Posterior cingulate gyrus (tissue), 11 donors: ENCODE data around the gene PLCL2.
A peak's percentile ranks its signal among the peaks of the same experiment; 100 is the strongest.

Experiments used
- DNase-seq, 10 donors: peaks; one replicate each; pipeline versions ENCODE4 v3.0.0 to v3.0.0-alpha.2; 2020 to 2021; ENCODE audit warnings: mixed read lengths in 3 of 10
- intact Hi-C: fragments of 100-400 bp; cut with DNase I; formaldehyde crosslinking; loops from one replicate; pipeline ENCODE4 v1.15.1; 2023

Gene PLCL2

DNA sequence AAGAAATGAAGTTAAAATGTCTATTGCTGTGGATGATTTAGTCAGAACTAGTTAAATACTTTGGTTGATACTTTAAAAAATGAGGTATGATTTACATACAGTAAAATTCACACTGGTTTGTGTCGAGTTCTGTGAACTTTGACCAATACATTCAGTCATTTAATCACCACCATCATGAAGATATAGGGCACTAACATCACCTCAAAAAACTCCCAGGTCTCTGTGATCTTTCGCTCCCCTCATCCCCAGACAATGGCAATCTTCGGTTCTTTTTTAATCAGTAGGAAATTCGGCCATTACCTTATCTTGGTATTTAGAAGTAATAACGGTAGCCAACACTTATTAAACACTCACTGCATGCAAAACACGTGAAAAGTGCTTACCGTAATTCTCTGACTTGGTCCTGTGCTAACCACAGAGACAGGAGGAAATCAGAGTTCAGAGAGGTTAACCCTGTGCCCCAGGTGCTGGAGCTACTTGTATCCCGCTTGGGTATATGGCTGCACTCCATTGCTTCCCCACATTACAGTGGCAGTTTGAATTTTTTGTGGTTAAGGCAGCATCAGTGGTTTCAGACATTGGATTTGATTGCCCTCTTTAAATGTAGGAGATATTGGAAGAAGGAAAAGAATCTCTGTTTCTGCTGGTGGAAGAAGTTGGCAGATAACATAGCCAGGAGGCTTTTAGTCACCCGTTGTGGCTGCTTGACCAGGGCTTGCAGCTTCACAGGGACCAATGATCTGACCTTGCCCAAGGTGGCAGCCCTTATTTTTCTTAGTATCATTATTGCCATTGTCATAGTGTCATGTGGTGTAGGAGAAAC, 4.2 kb downstream of the PLCL2 start:
- no peak for DNase-seq
- intact Hi-C loops: loop anchor here (10.0 kb wide), 2 partner anchors 146 to 284 kb away; partner anchors contain the start of gene DAZL

DNA sequence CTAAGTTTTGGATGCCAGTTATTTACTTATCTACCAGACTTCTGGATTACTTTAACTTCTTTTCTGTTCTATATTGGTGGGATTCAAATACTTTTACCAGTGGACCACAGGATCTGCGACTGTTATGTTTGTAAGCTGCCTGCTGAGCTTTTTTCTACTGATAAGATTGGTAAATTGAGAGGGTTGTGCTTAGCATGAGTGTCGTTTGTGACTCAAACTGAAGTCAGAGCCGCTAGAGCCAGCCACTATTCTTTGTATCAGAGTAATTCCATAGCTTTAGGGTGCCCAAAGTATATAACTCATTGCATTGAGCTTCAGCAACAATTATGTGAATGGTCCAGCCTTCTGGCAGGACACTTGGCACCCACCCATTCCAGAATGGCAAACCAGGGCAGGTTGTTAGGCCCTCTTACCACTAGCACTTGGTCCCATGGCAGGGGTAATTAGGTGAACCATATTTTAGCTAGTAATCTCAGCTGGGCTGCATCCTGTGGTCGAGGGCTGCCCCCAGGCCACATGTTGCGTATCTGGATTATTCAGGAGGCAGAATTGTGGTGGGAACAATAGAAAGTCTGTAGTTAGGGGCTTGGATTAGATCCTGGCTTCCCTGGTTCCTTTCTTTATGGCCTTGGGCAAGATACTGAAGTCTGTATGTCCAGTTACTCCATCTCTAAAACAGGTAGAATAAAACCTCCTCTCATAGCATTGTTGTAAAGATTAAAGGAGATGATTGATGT, 6.0 kb downstream of the PLCL2 start:
- intact Hi-C loops: no loop called here

DNA sequence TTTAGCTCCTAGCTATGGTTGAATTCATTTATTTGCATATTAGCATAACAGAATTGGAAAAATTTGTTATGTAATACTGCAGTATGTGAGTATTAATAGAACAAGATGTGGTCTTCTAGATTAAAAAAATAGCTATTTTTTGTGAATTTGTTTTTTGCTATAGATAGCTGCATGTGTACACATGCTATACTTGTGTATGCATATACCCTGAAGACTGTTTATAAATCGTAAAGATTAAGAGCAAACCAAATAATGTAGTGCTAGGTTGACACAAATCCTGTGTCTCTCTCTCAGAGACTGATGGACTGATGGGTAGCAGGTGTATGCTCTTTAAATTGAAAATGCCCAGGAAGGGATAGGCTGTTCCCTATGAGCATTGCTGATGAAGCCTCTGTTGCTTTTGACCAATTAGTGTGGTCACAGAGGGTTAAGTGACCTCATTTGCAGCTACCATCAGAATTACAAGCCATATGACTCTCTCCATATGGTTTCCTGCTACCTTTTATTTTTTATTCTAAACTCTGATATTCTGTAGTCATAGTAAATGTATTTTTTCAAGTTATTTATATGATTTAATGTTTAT, 9.0 kb downstream of the PLCL2 start:
- DNase-seq: no peak
- intact Hi-C loops: no loop called here

More for the DNA sequence above, 6.0 kb downstream of the PLCL2 start:
- no peak for DNase-seq

DNA sequence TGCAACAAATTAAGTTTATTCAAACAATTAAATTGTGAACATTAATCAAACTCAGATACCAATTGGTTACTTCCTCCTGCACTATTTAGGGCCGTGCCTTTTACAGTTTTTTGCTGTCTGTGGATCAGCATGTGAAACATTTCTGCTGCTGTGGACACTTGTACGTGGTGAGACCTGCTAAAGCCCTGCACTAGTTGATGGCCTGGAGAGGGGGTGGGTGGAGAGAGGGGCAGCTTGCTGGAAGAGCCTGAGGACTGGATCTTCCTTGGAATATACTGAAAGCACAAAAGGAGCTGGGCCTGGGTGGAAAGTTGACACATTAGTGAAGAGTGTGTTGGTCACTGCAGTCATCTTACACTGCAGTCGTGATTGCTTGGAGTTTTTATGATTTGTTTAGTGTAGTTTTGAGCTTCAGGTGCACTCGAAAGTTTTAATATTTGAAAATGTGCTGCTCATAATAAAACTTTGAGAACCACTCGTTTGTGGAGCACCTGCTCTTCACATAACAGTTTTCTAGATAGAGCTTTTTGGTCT, 11.4 kb downstream of the PLCL2 start:
- intact Hi-C loops: no loop called here
- no peak for DNase-seq

DNA sequence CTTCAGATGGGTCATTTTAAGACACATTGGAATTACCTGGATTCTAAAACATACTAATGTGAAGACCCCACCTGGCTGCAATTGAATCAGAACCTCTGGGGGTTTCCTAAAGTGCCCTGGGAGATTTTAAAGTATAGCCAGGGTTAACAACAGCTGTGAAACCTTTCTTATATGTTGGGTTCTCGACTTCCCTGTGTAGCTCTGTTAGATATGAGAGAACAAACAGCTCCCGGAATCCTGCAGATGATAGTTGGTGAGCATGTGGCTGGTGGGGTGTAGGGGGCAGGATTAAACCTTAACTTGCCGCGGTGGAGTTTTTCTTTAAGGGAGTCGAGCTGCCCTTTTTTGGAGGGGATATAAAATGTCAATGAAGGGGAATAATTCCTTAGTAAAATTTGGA, 12.1 kb downstream of the PLCL2 start:
- intact Hi-C loops: no loop called here
- no peak for DNase-seq

DNA sequence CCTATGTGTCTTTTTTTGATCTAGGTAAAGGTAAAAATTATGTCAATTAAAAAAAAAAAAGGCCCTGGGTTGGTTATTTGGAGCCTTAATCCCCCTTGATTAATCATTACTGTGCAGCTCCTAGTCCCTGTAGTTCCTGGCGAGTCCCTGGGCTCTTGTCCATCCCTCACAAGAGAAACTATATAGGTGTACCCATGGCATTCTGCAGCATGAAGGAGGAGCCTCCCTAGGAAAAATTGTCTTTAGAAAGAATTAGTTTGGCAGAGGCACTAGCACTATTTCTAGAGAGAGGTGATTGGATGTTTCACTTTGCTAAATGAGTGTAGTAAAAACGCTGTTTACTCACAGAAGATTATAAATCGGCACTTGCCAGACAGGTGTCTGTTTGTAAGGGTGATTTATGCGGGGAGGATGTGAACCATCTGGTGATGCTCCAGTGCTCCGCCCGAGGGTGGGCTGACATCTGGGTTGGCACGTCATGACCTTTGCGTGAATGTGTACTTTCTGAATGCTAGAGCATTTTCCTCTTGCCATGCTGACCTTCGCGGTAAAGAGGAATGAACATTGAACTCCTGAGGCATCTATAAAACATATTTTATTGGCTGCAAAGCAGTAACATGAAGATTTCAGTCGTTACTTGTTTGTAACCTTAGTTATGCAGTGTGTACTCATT, 12.6 kb downstream of the PLCL2 start:
- no peak for DNase-seq
- intact Hi-C loops: no loop called here

DNA sequence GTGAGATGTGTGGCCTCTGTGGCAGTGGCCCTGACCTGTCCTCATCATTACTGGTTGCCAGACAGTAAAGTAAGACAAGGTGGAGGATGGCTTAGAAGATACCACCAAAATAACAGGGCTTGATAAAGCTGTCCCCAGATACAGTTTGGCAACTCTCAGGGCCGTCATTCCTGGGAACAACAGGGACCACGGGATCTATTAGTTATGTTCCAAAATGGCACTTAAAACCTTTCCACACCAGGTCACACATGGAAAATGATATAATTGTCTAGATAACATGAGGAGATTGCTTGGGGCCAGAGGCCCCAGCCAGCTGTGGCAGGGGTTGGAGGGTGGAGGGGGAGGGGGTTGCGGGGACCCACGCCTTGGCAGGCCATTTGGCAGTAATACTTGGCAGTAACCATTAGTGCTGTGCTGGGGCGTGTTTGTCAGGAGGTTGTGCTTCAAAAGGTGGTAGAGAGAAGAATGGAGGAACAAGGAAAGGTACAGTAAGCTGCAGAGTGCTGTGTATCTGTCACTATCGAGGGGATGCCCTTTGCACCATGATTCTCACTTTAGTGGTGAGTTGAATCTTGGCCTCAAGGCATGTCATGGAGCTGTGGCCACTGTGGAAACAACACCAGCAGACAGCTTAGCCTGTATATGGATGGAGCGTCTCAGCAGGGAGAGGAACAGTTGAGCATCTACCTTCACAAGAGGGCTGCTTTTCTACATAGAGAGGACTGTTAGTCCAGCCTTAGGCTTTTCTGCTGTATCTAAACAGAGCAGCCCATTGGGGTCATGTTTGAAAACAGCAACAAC, 14.0 kb downstream of the PLCL2 start:
- DNase-seq: no peak
- intact Hi-C loops: no loop called here

DNA sequence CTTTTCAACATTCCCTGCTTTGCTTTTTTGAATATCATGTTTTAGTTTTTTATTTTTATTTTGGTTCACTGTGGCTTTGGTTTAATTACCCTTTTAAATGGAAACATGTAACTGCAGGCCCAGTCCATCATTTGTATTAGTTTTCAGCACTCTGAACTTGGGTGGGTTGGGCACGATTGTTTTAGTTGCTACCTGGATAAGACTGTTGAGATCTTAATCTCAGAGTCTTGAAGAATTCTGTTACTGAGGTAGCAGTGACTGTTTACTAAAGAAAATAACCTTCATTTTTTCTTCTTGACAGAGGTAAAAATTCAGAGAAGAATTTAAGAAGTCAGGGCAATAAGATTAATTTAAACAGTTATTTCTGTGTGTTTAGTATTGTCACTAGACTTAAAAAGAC, 15.2 kb downstream of the PLCL2 start:
- intact Hi-C loops: no loop called here
- no peak for DNase-seq

DNA sequence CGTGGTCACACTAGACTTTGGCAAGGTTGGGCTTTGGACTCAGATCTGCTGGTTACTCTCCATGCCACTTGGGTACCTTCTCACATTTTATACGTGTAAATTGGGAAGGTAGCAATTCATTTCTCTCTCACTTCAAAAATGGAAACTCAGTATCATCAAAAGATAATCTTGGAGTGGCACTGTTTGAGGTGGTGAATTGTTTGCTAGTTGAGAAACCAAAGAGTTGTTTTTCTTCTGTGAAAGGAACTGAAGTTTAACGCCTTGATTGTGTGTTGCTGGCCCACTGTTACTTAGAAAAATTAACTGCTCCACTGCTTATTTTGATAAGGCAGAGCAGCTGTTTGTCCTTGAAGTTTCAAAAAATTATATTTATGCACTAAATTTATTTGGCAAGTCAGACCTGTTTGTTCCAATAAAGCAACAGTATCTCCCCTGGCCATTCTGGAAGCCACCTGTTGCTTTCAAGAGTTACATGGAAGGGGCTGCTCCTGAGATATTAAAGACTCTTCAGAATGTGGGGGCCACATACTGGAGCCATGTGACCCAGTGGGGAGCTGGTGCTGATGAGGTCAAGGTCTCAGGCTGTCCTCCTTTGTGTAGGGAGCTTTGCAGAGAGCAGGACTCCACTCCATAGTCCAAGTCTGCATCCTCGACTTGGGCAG, 16.2 kb downstream of the PLCL2 start:
- no peak for DNase-seq
- intact Hi-C loops: no loop called here

DNA sequence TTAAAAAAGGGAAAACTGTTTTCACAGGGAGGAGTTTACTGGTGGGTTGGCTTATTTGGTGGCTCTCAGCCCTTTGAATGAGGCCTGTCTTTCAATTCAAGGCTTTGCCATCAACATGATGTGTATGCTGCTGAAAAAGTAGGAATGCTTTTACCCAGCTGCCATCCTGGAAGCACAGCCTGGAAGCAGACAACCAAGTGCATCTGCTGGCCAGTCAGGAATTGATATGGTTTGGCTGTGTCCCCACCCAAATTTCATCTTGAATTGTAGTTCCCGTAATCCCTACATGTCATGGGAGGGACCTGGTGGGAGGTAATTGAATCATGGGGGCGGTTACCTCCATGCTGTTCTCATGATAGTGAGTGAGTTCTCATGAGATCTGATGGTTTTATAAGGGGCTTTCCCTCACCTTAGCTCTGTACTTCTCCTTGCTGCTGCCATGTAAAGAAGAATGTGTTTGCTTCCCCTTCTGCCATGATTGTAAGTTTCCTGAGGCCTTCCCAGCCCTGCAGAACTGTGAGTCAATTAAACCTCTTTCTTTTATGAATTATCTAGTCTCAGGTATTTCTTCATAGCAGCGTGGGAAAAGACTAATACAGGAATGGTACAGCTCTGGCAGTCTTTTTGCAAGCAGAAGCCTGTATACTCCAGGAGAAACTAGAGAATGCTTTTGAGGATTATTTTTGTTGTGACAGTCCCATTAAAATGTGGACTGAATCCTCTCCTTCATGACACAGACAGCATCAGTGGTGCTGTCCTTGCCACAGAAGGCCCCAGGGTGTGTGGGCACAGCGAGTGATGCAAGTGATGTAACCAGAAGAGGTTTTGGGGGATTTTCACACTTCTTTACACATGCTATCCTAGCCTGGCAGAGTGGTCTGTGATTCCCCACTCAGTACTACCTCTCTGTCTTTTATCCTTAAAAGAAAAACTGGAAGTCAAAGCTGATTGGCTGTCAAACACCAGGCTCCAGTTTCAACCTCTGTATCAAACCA, 20.0 kb downstream of the PLCL2 start:
- intact Hi-C loops: no loop called here
- peak in 1 of 10 donors; percentile 82 for DNase-seq

DNA sequence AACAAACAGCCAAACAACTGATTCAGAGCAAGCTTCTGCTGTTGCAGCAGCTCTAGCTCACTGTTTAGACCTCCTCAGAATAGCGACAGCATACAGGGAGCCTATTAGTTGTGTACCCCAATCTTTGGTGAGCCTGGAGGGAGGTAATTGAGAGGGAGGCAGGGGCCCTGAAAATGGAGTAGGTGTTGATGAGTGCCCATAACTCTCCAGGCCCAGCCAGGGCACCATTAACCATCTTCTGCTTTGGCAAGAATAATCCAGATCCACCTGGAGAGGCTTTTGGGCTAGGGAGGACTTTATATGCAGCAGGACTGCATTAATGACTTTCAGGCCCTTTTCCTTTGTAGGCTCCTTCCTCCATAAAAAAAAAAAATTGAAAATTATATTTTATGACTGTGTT, 20.9 kb downstream of the PLCL2 start:
- intact Hi-C loops: no loop called here
- DNase-seq: no peak

DNA sequence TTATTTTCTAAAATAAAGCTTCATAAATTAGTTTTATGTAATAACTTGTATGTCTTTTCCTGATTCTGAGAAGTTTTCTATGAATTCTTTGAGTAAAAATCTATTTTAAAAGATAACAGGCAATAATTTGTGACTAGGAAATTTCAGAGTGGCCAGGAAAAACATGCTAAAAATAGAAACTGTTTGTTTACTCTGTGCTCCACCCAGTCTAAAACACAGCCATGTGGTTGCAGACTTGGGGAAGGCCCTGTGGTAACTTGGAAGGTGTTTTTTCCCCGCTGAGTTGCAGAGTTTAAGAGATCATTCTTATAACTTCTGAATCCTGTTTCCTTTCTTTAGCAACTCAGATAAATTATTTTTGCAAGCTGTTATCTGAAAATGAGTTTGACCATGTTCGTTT, 21.9 kb downstream of the PLCL2 start:
- no peak for DNase-seq
- intact Hi-C loops: no loop called here

DNA sequence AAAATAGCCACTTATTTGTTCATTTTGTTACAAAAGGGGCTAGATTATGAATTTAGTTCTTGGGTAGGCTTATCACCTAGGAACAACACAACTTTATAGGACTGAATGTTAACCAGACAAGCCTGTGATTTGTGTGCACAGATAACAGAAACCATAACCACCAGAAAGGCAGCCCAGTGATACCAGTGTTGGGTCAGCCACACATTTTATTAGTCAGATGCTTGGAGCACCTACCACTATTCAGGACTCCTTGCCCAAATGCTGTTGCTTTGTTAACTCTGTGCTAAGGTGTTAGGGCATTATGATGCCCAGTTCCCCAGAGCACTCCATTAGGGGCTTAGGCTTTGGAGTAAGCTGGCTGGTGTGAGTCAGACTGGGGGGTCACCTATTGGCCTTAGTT, 22.5 kb downstream of the PLCL2 start:
- DNase-seq: no peak
- intact Hi-C loops: no loop called here

DNA sequence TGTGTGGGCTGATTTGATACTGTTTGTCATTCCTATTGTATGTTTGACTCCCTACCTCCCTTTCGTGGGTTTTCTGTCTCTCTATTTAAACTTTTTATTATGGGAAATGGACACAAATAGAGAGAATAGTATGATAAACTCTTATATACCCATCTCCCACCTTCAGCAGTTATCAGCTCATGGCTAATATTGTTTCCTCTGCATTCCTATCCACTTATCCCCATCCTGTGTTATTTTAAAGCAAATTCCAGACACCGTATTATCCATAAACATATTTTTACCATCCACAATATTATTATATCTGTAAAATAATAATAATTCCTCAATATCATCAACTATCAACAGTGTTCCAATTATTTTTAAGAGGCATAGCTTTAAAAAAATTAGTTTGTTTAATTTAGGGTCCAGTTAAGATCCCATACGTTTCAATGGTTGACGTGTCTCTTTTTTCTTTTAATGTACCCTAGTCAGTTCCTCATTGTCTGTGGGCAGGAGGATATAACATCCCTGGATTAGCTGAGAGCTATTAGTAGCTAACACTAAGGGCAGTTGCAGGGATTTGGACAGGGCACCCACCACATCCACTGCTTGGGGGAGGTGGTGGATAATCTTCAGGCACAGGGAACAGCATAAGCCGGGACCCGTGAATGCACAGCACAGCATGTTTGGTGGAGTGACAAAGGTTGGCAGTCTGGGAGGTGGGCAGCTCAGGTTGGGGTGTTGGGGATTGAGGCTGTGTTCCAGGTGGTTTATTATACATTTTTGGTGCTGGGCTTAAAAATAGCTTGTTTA, 23.5 kb downstream of the PLCL2 start:
- intact Hi-C loops: no loop called here
- peak in 1 of 10 donors; percentile 68 for DNase-seq

DNA sequence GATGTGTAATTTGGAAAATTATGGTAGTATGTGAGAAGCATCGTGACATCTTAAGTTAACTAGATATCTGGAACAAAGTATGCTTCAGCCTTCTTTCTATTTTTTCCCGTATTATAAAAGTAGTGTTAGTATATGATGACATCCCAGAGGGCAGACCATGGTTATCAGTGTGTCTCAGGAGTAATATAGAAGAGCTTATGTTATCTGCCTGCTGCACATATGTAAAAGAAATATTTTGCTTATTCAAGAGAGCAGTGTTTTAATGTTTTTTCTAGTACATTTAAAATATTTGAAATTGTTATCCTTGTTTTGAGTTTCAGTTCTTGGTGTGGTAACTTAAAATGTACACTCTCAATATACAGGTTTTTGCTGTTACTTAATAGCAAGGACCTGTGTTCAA, 24.1 kb downstream of the PLCL2 start:
- intact Hi-C loops: no loop called here
- DNase-seq: no peak

DNA sequence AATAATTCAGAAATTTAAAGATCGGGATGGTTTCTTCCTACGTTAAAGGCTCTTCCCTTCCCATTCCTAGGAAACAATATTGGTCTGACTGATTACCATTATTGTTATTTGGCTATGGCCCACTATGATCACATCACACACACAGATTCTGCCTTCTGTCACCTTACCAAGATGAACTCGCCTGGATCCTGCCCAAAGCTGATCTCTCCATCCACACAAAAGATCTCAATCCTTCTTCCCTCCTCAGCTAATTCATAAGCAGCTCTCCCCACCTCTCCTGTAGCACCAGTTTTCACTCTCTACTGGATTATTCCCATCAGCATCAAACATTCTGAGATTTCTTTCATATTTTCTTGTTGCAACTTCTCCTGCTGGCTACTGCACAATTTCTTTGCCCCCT, 25.0 kb downstream of the PLCL2 start:
- DNase-seq: no peak
- intact Hi-C loops: no loop called here

DNA sequence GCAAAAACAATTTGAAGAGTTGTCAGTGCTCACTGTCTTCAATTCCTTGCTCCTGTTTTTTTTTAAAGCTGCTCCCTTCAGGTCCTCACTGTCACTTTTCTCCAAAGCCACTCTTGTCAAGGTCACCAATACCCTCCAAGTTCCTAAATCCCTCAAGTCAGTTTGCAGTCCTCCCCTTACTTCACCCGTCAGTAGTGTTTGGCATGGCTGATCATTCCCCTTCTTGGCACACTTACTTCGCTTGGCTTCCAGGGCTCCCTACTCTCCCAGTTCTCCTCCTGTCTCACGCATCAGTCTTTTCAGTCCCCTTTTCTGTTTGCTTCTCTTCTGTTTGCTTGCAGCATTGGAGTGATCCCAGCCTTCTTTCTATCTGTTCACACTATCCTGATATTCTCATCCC, 25.5 kb downstream of the PLCL2 start:
- intact Hi-C loops: no loop called here

More for the DNA sequence above, 25.5 kb downstream of the PLCL2 start:
- DNase-seq: no peak
